Common myeloid progenitor, CD34-positive (primary cell): ENCODE data around the gene FBXW9.
A peak's percentile ranks its signal among the peaks of the same experiment; 100 is the strongest.

Source experiments
- CTCF ChIA-PET: fragments of 350-600 bp; sonication (Branson Sonifier 250); formaldehyde crosslinking; loops from one replicate; lab custom pipeline; 2021; ENCODE audit warnings: antibody characterized with exemption; lab: Charles Lee
- POLR2A ChIA-PET: fragments of 350-600 bp; sonication (Branson Sonifier 250); formaldehyde crosslinking; loops from one replicate; lab custom pipeline; 2021; ENCODE audit warnings: antibody characterized with exemption; lab: Charles Lee
- DNase-seq, 3 donors: peaks; one replicate each; pipeline versions ENCODE4 v3.0.0 to v3.0.0-alpha.2; 2013
- H3K27ac ChIP-seq, 2 experiments: 1 replicate in 1 of 2; 2 replicates in 1 of 2; pipeline ENCODE4 v1.7.0; 2013; ENCODE audit warnings: inconsistent platforms in 2 of 2, low read length in 2 of 2, mild to moderate bottlenecking in 2 of 2, low read depth in 1 of 2, moderate library complexity in 1 of 2; ENCODE audit not compliant: severe bottlenecking in 2 of 2, insufficient read depth in 1 of 2, poor library complexity in 1 of 2
- H3K27me3 ChIP-seq, 5 experiments: replicated peaks in 2 of 5; 1 replicate in 3 of 5; 2 replicates in 2 of 5; pipeline versions ENCODE4 v1.6.1 to v1.7.0; 2013; ENCODE audit warnings: low read length in 4 of 5, mild to moderate bottlenecking in 2 of 5, moderate library complexity in 2 of 5, inconsistent platforms in 1 of 5; ENCODE audit not compliant: insufficient read depth in 5 of 5, control insufficient read depth in 4 of 5
- H3K36me3 ChIP-seq, 4 experiments: 1 replicate in 2 of 4; 2 replicates in 2 of 4; pipeline versions ENCODE4 v1.6.1 to v1.7.0; 2013; ENCODE audit warnings: low read length in 3 of 4, control low read depth in 1 of 4, mild to moderate bottlenecking in 1 of 4; ENCODE audit not compliant: control insufficient read depth in 4 of 4, insufficient read depth in 4 of 4
- H3K4me1 ChIP-seq, 4 experiments: 1 replicate in 3 of 4; 2 replicates in 1 of 4; pipeline versions ENCODE4 v1.6.1 to v1.7.1; 2013; ENCODE audit warnings: low read length in 3 of 4, mild to moderate bottlenecking in 3 of 4, control low read depth in 1 of 4, inconsistent platforms in 1 of 4, moderate library complexity in 1 of 4; ENCODE audit not compliant: control insufficient read depth in 4 of 4, insufficient read depth in 4 of 4; ENCODE audit errors: control extremely low read depth in 1 of 4
- H3K4me3 ChIP-seq, 7 experiments: 1 replicate in 4 of 7; 2 replicates in 3 of 7; pipeline versions ENCODE4 v1.5.1 to v1.7.0; 2013; ENCODE audit warnings: mild to moderate bottlenecking in 7 of 7, low read length in 6 of 7, moderate library complexity in 6 of 7, inconsistent platforms in 2 of 7, low read depth in 2 of 7, control low read depth in 1 of 7; ENCODE audit not compliant: insufficient read depth in 4 of 7, control insufficient read depth in 1 of 7; ENCODE audit errors: extremely low read depth in 1 of 7
- H3K9me3 ChIP-seq, 5 experiments: 1 replicate in 4 of 5; 2 replicates in 1 of 5; pipeline versions ENCODE4 v1.6.1 to v1.7.1; 2013; ENCODE audit warnings: low read length in 4 of 5, mild to moderate bottlenecking in 2 of 5, inconsistent platforms in 1 of 5, low read depth in 1 of 5, moderate library complexity in 1 of 5; ENCODE audit not compliant: control insufficient read depth in 4 of 5, insufficient read depth in 2 of 5; ENCODE audit errors: control extremely low read depth in 1 of 5
- WGBS: methylation state at CpG from one replicate; pipeline ENCODE4 v1.1.5; 2013; ENCODE audit not compliant: insufficient coverage; 5-methylcytosine and 5-hydroxymethylcytosine counted together

The FBXW9 gene

GRCh38 chr19:12695997-12696365 lies 450 bp downstream of the FBXW9 start:
- POLR2A ChIA-PET, result interaction anchor here (0.6 to 1.7 kb wide), 6 partner anchors 11 to 268 kb away, joined by 3 to 10 read pairs (median 4); partner anchors contain the start of gene DHPS
- CTCF ChIA-PET, result interaction anchor here (0.7 to 3.5 kb wide), 11 partner anchors 10 to 132 kb away, joined by 3 to 27 read pairs (median 3); partner anchors contain the start of genes DHPS and JUNB
- H3K4me1 ChIP-seq, result peaks cover 7 to 45% (median 32%) of the 10 kb centered on the region in 4 experiments
- WGBS, result under 1% methylated on average over 32 of the region's 36 CpGs
- H3K9me3 ChIP-seq, result no peaks in the 10 kb centered on the region
- no peak for DNase-seq
- H3K27ac ChIP-seq, result peak overlapping the region in 1 of 2 experiments; percentile 87
- H3K4me3 ChIP-seq, result peak overlapping the region; percentile 60 to 93 (median 84)
- no peaks in the 10 kb centered on the region for H3K27me3 ChIP-seq
- H3K36me3 ChIP-seq, result peaks cover 5 to 39% (median 17%) of the 10 kb centered on the region in 4 experiments

GRCh38 chr19:12695514-12695913 lies 917 bp downstream of the FBXW9 start:
- Histone ChIP-seq H3K4me1 (peaks cover 7 to 48% (median 34%) of the 10 kb centered on the region in 4 experiments), H3K27ac (peak overlapping the region in 1 of 2 experiments; percentile 87), H3K9me3 (no peaks in the 10 kb centered on the region), H3K4me3 (peak overlapping the region in 6 of 7 experiments; percentile 8 to 93 (median 83)), H3K36me3 (peaks cover 5 to 34% (median 13%) of the 10 kb centered on the region in 4 experiments), H3K27me3 (no peaks in the 10 kb centered on the region)
- DNase-seq, result no peak
- CTCF ChIA-PET, result interaction anchor here (0.7 to 3.5 kb wide), 5 partner anchors 10 to 133 kb away, joined by 3 to 27 read pairs (median 4); partner anchors contain the start of gene DHPS
- POLR2A ChIA-PET, result interaction anchor here (1.7 kb wide), 1 partner anchor 14 kb away, joined by 10 read pairs; the partner anchor contains the start of gene DHPS
- 100% methylated on average over 1 of the region's 1 CpG for WGBS

- POLR2A ChIA-PET, result no interaction called here
- Histone ChIP-seq H3K4me3 (peak overlapping the region in 2 of 7 experiments; percentile 54 to 93), H3K27me3 (no peaks in the 10 kb centered on the region), H3K36me3 (peaks cover 5 to 30% (median 11%) of the 10 kb centered on the region in 4 experiments), H3K27ac (no peak overlapping the region), H3K9me3 (no peaks in the 10 kb centered on the region), H3K4me1 (peaks cover 7 to 51% (median 36%) of the 10 kb centered on the region in 4 experiments)
- CTCF ChIA-PET, result interaction anchor here (0.7 to 3.5 kb wide), 4 partner anchors 9 to 18 kb away, joined by 3 to 27 read pairs (median 6); partner anchors contain the start of gene DHPS
- DNase-seq, result peak in 2 of 3 donors; percentile 55 to 57
- WGBS, result 86% methylated on average over 1 of the region's 2 CpGs
Observed at GRCh38 chr19:12695096-12695495, 1.3 kb downstream of the FBXW9 start.

- Histone ChIP-seq H3K36me3 (peaks cover 2 to 26% (median 9%) of the 10 kb centered on the region in 4 experiments), H3K9me3 (no peaks in the 10 kb centered on the region), H3K4me3 (no peak overlapping the region), H3K4me1 (peaks cover 7 to 56% (median 41%) of the 10 kb centered on the region in 4 experiments), H3K27ac (no peak overlapping the region), H3K27me3 (no peaks in the 10 kb centered on the region)
- ChIA-PET POLR2A (interaction anchor here (0.6 kb wide), 1 partner anchor 40 kb away, joined by 3 read pairs; no protein-coding TSS in a partner anchor), CTCF (interaction anchor here (1.4 to 3.5 kb wide), 3 partner anchors 9 to 18 kb away, joined by 4 to 27 read pairs (median 7); no protein-coding TSS in a partner anchor)
- 97% methylated on average over 15 of the region's 16 CpGs for WGBS
- DNase-seq, result no peak
Observed at GRCh38 chr19:12694641-12695040, 1.8 kb downstream of the FBXW9 start.

- Histone ChIP-seq H3K4me3 (no peak overlapping the region), H3K4me1 (peaks cover 7 to 60% (median 53%) of the 10 kb centered on the region in 4 experiments), H3K9me3 (no peaks in the 10 kb centered on the region), H3K27me3 (no peaks in the 10 kb centered on the region), H3K27ac (no peak overlapping the region), H3K36me3 (peaks cover 2 to 12% (median 5%) of the 10 kb centered on the region in 4 experiments)
- ChIA-PET CTCF (interaction anchor here (1.5 to 2.1 kb wide), 2 partner anchors 15 to 63 kb away, joined by 5 to 13 read pairs; no protein-coding TSS in a partner anchor), POLR2A (no interaction called here)
- no peak for DNase-seq
- 95% methylated on average over 5 of the region's 5 CpGs for WGBS
Observed at GRCh38 chr19:12692960-12693359, 3.5 kb downstream of the FBXW9 start.

- peaks cover 0 to 30% (median 27%) of the 10 kb centered on the region in 4 experiments for H3K4me1 ChIP-seq
- 21% methylated on average over 21 of the region's 26 CpGs for WGBS
- ChIA-PET CTCF (interaction anchor here (1.1 to 1.5 kb wide), 3 partner anchors 10 to 44 kb away, joined by 3 to 4 read pairs (median 4); no protein-coding TSS in a partner anchor), POLR2A (no interaction called here)
- no peaks in the 10 kb centered on the region for H3K27me3 ChIP-seq
- H3K27ac ChIP-seq, result peak overlapping the region in 1 of 2 experiments; percentile 69
- peak overlapping the region; percentile 20 to 83 (median 67) for H3K4me3 ChIP-seq
- DNase-seq, result peak; percentile 47 to 93 (median 90)
- no peaks in the 10 kb centered on the region for H3K9me3 ChIP-seq
- H3K36me3 ChIP-seq, result peaks cover 2 to 12% (median 5%) of the 10 kb centered on the region in 4 experiments
Observed at GRCh38 chr19:12689581-12690216, 6.7 kb downstream of the FBXW9 start.
